IMR-90 (cell line): ENCODE results near the gene PPM1F. TPM values are rescaled to one million over a fixed set of nuclear protein-coding genes. Genes with fewer than 3 reads are reported as not detected.

Source experiments
- ATAC-seq: fragments of 200-7000 bp; cut with Tn5 transposase; 2 replicates; pipeline ENCODE4 v1.9.1; 2020; ENCODE audit warnings: low read depth, mild to moderate bottlenecking, moderate library complexity
- BruUV-seq: library from RNA; stranded (reverse); fragments of 400-500 nt; replicated peaks from 2 replicates; lab custom pipeline; 2021; lab: Mats Ljungman, UMichigan
- CTCF ChIA-PET: fragments of 300-600 bp; formaldehyde crosslinking; extraction: SDS; loops from one replicate; lab custom pipeline; 2021; ENCODE audit warnings: antibody characterized with exemption; lab: Yijun Ruan, JAX
- POLR2A ChIA-PET: fragments of 300-600 bp; sonication (Branson Sonifier 250); formaldehyde crosslinking; loops from one replicate; lab custom pipeline; 2022; ENCODE audit warnings: antibody characterized with exemption; ENCODE audit not compliant: unreplicated experiment; lab: Charles Lee
- DNase-seq: peaks from one replicate; pipeline ENCODE4 v3.0.0; 2013
- H2AFZ ChIP-seq: replicated peaks from 2 replicates; pipeline ENCODE3; 2013; ENCODE audit warnings: low read length, mild to moderate bottlenecking; ENCODE audit not compliant: poor library complexity
- H2AK5ac ChIP-seq: 2 replicates; pipeline ENCODE4 v1.6.1; 2013; ENCODE audit warnings: low read depth, low read length, inconsistent platforms
- H2AK9ac ChIP-seq: replicated peaks from 2 replicates; pipeline ENCODE3; 2013; ENCODE audit warnings: mild to moderate bottlenecking, low read depth, low read length, moderate library complexity; ENCODE audit not compliant: poor library complexity
- H2BK120ac ChIP-seq: 2 replicates; pipeline ENCODE4 v1.6.1; 2013; ENCODE audit warnings: low read depth, low read length, inconsistent platforms
- H2BK15ac ChIP-seq: 3 replicates; pipeline ENCODE4 v1.6.1; 2013; ENCODE audit warnings: low read depth, low read length, inconsistent platforms
- H2BK20ac ChIP-seq: 2 replicates; pipeline ENCODE4 v1.6.1; 2013; ENCODE audit warnings: low read depth, mild to moderate bottlenecking, inconsistent platforms, low read length, moderate library complexity
- H2BK5ac ChIP-seq: 2 replicates; pipeline ENCODE4 v1.6.1; 2013; ENCODE audit warnings: mild to moderate bottlenecking, low read depth, low read length, inconsistent platforms; ENCODE audit not compliant: poor library complexity, severe bottlenecking
- H3K14ac ChIP-seq: replicated peaks from 2 replicates; pipeline ENCODE4 v1.6.1; 2013; ENCODE audit warnings: low read depth, low read length, inconsistent platforms
- H3K18ac ChIP-seq: 2 replicates; pipeline ENCODE4 v1.6.1; 2013; ENCODE audit warnings: low read depth, low read length, control low read depth
- H3K23ac ChIP-seq: 2 replicates; pipeline ENCODE4 v1.6.1; 2013; ENCODE audit warnings: low read depth, low read length, inconsistent platforms
- H3K27ac ChIP-seq: 2 replicates; pipeline ENCODE4 v1.5.1; 2013; ENCODE audit warnings: mild to moderate bottlenecking, control low read depth, low read length; ENCODE audit not compliant: insufficient read depth
- H3K27me3 ChIP-seq: 2 replicates; pipeline ENCODE4 v1.6.1; 2013; ENCODE audit warnings: low read length; ENCODE audit not compliant: control insufficient read depth, insufficient read depth
- H3K36me3 ChIP-seq: 2 replicates; pipeline ENCODE4 v1.6.1; 2013; ENCODE audit warnings: low read length, mixed read lengths; ENCODE audit not compliant: control insufficient read depth, insufficient read depth
- H3K4ac ChIP-seq: 2 replicates; pipeline ENCODE4 v1.6.1; 2013; ENCODE audit warnings: low read depth, low read length, inconsistent platforms
- H3K4me1 ChIP-seq: 2 replicates; pipeline ENCODE4 v1.6.1; 2013; ENCODE audit warnings: low read length, mixed read lengths; ENCODE audit not compliant: control insufficient read depth, insufficient read depth
- H3K4me2 ChIP-seq: 2 replicates; pipeline ENCODE4 v1.6.1; 2013; ENCODE audit warnings: low read depth, mild to moderate bottlenecking, control low read depth, low read length, moderate library complexity
- H3K4me3 ChIP-seq: 2 replicates; pipeline ENCODE4 v1.5.1; 2013; ENCODE audit warnings: low read depth, mild to moderate bottlenecking, control low read depth, low read length, moderate library complexity; ENCODE audit not compliant: insufficient read depth
- H3K56ac ChIP-seq: 2 replicates; pipeline ENCODE4 v1.6.1; 2013; ENCODE audit warnings: low read length, inconsistent platforms; ENCODE audit not compliant: insufficient read depth; ENCODE audit errors: extremely low read depth
- H3K79me1 ChIP-seq, 2 experiments: 2 replicates each; pipeline ENCODE4 v1.6.1; 2013; ENCODE audit warnings: low read length in 2 of 2, inconsistent platforms in 1 of 2, low read depth in 1 of 2
- H3K9ac ChIP-seq: 2 replicates; pipeline ENCODE4 v1.6.1; 2013; ENCODE audit warnings: low read depth, low read length, control low read depth
- H3K9me1 ChIP-seq: 2 replicates; pipeline ENCODE4 v1.6.1; 2013; ENCODE audit warnings: low read length, inconsistent platforms; ENCODE audit not compliant: insufficient read depth
- H3K9me3 ChIP-seq: 2 replicates; pipeline ENCODE4 v1.6.1; 2013; ENCODE audit warnings: low read length; ENCODE audit not compliant: control insufficient read depth, insufficient read depth
- H4K20me1 ChIP-seq: 2 replicates; pipeline ENCODE4 v1.6.1; 2013; ENCODE audit warnings: low read length, inconsistent platforms; ENCODE audit not compliant: insufficient read depth
- H4K5ac ChIP-seq: 2 replicates; pipeline ENCODE4 v1.6.1; 2013; ENCODE audit warnings: mild to moderate bottlenecking, low read depth, low read length, control low read depth
- H4K8ac ChIP-seq, 2 experiments: 2 replicates each; pipeline ENCODE4 v1.6.1; 2013; ENCODE audit warnings: low read depth in 2 of 2, low read length in 2 of 2, control low read depth in 1 of 2, inconsistent platforms in 1 of 2
- H4K91ac ChIP-seq: 2 replicates; pipeline ENCODE4 v1.6.1; 2013; ENCODE audit warnings: low read depth, low read length, inconsistent platforms; ENCODE audit not compliant: insufficient read depth
- CEBPB ChIP-seq: IDR thresholded peaks from 2 replicates; pipeline ENCODE4 v1.6.1; 2012; ENCODE audit warnings: low read depth, low read length, improper control_type of control experiment
- CHD1 ChIP-seq: IDR thresholded peaks from 2 replicates; pipeline ENCODE4 v1.6.1; 2012; ENCODE audit warnings: low read depth, low read length, improper control_type of control experiment
- CTCF ChIP-seq: conservative IDR thresholded peaks from 2 replicates; pipeline ENCODE4 v1.5.1; 2012; ENCODE audit warnings: mild to moderate bottlenecking, low read depth, low read length, improper control_type of control experiment
- ELK1 ChIP-seq: fragments of 150-350 bp; IDR thresholded peaks from 2 replicates; pipeline ENCODE4 v1.6.1; 2016; ENCODE audit warnings: low read depth, mild to moderate bottlenecking, low read length, moderate library complexity, borderline replicate concordance
- FOS ChIP-seq: fragments of 150-350 bp; IDR thresholded peaks from 2 replicates; pipeline ENCODE4 v1.6.1; 2016; ENCODE audit warnings: low read depth, low read length
- MAFK ChIP-seq: IDR thresholded peaks from 2 replicates; pipeline ENCODE4 v1.6.1; 2012; ENCODE audit warnings: low read depth, low read length, improper control_type of control experiment
- MAZ ChIP-seq: IDR thresholded peaks from 2 replicates; pipeline ENCODE4 v1.6.1; 2012; ENCODE audit warnings: low read depth, mild to moderate bottlenecking, low read length, improper control_type of control experiment, moderate library complexity, borderline replicate concordance
- NFE2L2 ChIP-seq: fragments of 150-350 bp; IDR thresholded peaks from 2 replicates; pipeline ENCODE4 v1.6.1; 2016; ENCODE audit warnings: low read depth, mild to moderate bottlenecking, low read length
- POLR2A ChIP-seq: IDR thresholded peaks from 2 replicates; pipeline ENCODE4 v1.6.1; 2012; ENCODE audit warnings: mild to moderate bottlenecking, low read depth, low read length
- RAD21 ChIP-seq: IDR thresholded peaks from 2 replicates; pipeline ENCODE4 v1.6.1; 2012; ENCODE audit warnings: low read length, improper control_type of control experiment
- RCOR1 ChIP-seq: IDR thresholded peaks from 2 replicates; pipeline ENCODE4 v1.6.1; 2012; ENCODE audit warnings: mild to moderate bottlenecking, low read length, improper control_type of control experiment; ENCODE audit not compliant: insufficient replicate concordance
- SMC3 ChIP-seq: fragments of 150-350 bp; IDR thresholded peaks from 2 replicates; pipeline ENCODE4 v1.6.1; 2016; ENCODE audit warnings: low read depth, mild to moderate bottlenecking, antibody characterized with exemption, low read length, moderate library complexity
- USF2 ChIP-seq: fragments of 150-350 bp; IDR thresholded peaks from 2 replicates; pipeline ENCODE4 v1.6.1; 2017; ENCODE audit warnings: mild to moderate bottlenecking, antibody characterized with exemption, low read length, low read depth
- WGBS, 2 experiments: methylation state at CpG; one replicate each; pipeline versions ENCODE4 v1.1.5 to v1.1.7; 2013; ENCODE audit warnings: missing lambda C conversion rate in 2 of 2; ENCODE audit not compliant: insufficient read length in 1 of 2; ENCODE audit errors: extremely low coverage in 2 of 2; 5-methylcytosine and 5-hydroxymethylcytosine counted together
- dilution Hi-C: fragments of 300-500 bp; cut with HindIII; formaldehyde crosslinking; loops from one replicate; pipeline ENCODE4 v1.14.3; 2018; ENCODE audit warnings: low sequenced_read_pairs; ENCODE audit not compliant: unreplicated experiment
- in situ Hi-C: fragments of 300-500 bp; cut with MboI; formaldehyde crosslinking; loops from 3 replicates; pipeline ENCODE4 v1.14.3; 2019; ENCODE audit warnings: low sequenced_read_pairs, inconsistent platforms, mixed read lengths
- intact Hi-C: fragments of 100-400 bp; cut with micrococcal nuclease; formaldehyde crosslinking; loops from 2 replicates; pipeline ENCODE4 v1.10.0; 2022
- polyA plus RNA-seq, 3 experiments: library from polyadenylated mRNA; depleted of rRNA; stranded (reverse); fragments of >200 nt; gene quantifications; 2 replicates each; pipeline ENCODE4 v1.2.3, GENCODE V29; 2012; ENCODE audit warnings: low replicate concordance in 1 of 3
- total RNA-seq: library from RNA; depleted of rRNA; stranded (reverse); fragments of >200 nt; gene quantifications from 2 replicates; pipeline ENCODE4 v1.2.3, GENCODE V29; 2012

Gene PPM1F
- total and polyA plus RNA-seq, 2 of the 4 experiments (the other 2 are of a cell fraction) = 20.8 to 30.3 TPM

- no peak for DNase-seq
- no peak for ATAC-seq
- in situ Hi-C loops = loop anchor here (5.0 kb wide), 1 partner anchor 225 kb away; no protein-coding TSS in a partner anchor
- peaks cover 8% of the 10 kb centered on the region; the same call in 1 of the 2 replicates for H3K9me1 ChIP-seq
- peak overlapping the region; percentile 2; the same call in 1 of the 3 replicates for H2BK15ac ChIP-seq
- H3K9ac ChIP-seq = peak overlapping the region; percentile 15
- H2AK5ac ChIP-seq = peak overlapping the region; percentile 94
- peak overlapping the region; percentile 8; the same call in 1 of the 2 replicates for H3K18ac ChIP-seq
- peaks cover 27% of the 10 kb centered on the region for H3K36me3 ChIP-seq
- peak overlapping the region; percentile 95 for H4K91ac ChIP-seq
- peaks cover 22% of the 10 kb centered on the region for H3K4me1 ChIP-seq
- H3K4me3 ChIP-seq = no peak overlapping the region
- peak overlapping the region; percentile 68 for H3K14ac ChIP-seq
- H3K9me3 ChIP-seq = no peaks in the 10 kb centered on the region
- peak overlapping the region; percentile 39; the same call in 1 of the 2 replicates for H3K56ac ChIP-seq
- peak overlapping the region; percentile 99 for H2AFZ ChIP-seq
- H2AK9ac ChIP-seq = peak overlapping the region; percentile 97
- peak overlapping the region; percentile 87 for H3K27ac ChIP-seq
- dilution Hi-C loops = no loop called here
- H3K4ac ChIP-seq = peak overlapping the region; percentile 79
- peak overlapping the region; percentile 93 for H3K23ac ChIP-seq
- peaks cover 4% of the 10 kb centered on the region; the same call in 1 of the 2 replicates for H4K20me1 ChIP-seq
- intact Hi-C loops = loop anchor here (5.0 kb wide), 2 partner anchors 70 to 270 kb away; partner anchors contain the start of genes MAPK1 and PPIL2
- peak overlapping the region; percentile 49 to 91 for H4K8ac ChIP-seq
- H4K5ac ChIP-seq = peak overlapping the region; percentile 23
- BruUV-seq = no TSS peak
- H2BK5ac ChIP-seq = peak overlapping the region; percentile 95
- WGBS, 2 experiments = 76% methylated on average over 15 of the region's 20 CpGs; no CpG with 5 or more reads in 1 of the 2 experiments
- peak overlapping the region; percentile 59 for H2BK20ac ChIP-seq
- peaks cover 19 to 70% of the 10 kb centered on the region in 2 experiments for H3K79me1 ChIP-seq
- ChIA-PET POLR2A (no interaction called here), CTCF (interaction anchor here (0.6 to 1.8 kb wide), 5 partner anchors 15 to 308 kb away, joined by 3 to 12 read pairs (median 4); partner anchors contain the start of gene PPM1F)
- H3K27me3 ChIP-seq = no peaks in the 10 kb centered on the region
- peak overlapping the region; percentile 66 for H2BK120ac ChIP-seq
- peak overlapping the region; percentile 69; the same call in 1 of the 2 replicates for H3K4me2 ChIP-seq
- TF ChIP-seq CTCF (no peak), MAZ (no peak), CEBPB (no peak), RCOR1 (no peak), POLR2A (no peak), RAD21 (no peak), ELK1 (no peak), MAFK (no peak), FOS (no peak), CHD1 (no peak), SMC3 (no peak), USF2 (no peak), NFE2L2 (no peak)
Observed at GRCh38 chr22:21937041-21937820, 15.4 kb downstream of the PPM1F start.
